AG10803 (cell line): Measurements from ENCODE around the gene C6orf118.

Experiments used
- DNase-seq: peaks from one replicate; pipeline ENCODE4 v3.0.0; 2010; ENCODE audit warnings: low read depth
- H3K4me3 ChIP-seq: 2 replicates; pipeline ENCODE4 v1.5.1; 2011; ENCODE audit warnings: mild to moderate bottlenecking, low read length, control low read depth
- CTCF ChIP-seq: conservative IDR thresholded peaks from 2 replicates; pipeline ENCODE4 v1.5.1; 2011; ENCODE audit warnings: mild to moderate bottlenecking, low read length, control low read depth, inconsistent platforms

Gene C6orf118

GRCh38 chr6:165306955-165307354 lies 2.5 kb downstream of the C6orf118 start:
- H3K4me3 ChIP-seq, result no peak overlapping the region
- no peak for TF ChIP-seq CTCF
- DNase-seq, result no peak

- H3K4me3 ChIP-seq, result no peak overlapping the region
- no peak for TF ChIP-seq CTCF
- DNase-seq, result no peak
Observed at GRCh38 chr6:165301372-165302246, 7.8 kb downstream of the C6orf118 start.

GRCh38 chr6:165300422-165300936 lies 8.9 kb downstream of the C6orf118 start:
- DNase-seq, result no peak
- no peak for TF ChIP-seq CTCF
- H3K4me3 ChIP-seq, result no peak overlapping the region

GRCh38 chr6:165298875-165299274 lies 10.5 kb downstream of the C6orf118 start:
- no peak for TF ChIP-seq CTCF
- DNase-seq, result no peak
- H3K4me3 ChIP-seq, result no peak overlapping the region

- H3K4me3 ChIP-seq, result no peak overlapping the region
- no peak for TF ChIP-seq CTCF
- DNase-seq, result no peak
Observed at GRCh38 chr6:165298402-165298801, 11.0 kb downstream of the C6orf118 start.

GRCh38 chr6:165292657-165293056 lies 16.7 kb downstream of the C6orf118 start:
- no peak for TF ChIP-seq CTCF
- no peak overlapping the region for H3K4me3 ChIP-seq
- DNase-seq, result no peak

- DNase-seq, result no peak
- TF ChIP-seq CTCF, result no peak
- H3K4me3 ChIP-seq, result no peak overlapping the region
Observed at GRCh38 chr6:165274611-165275010, 34.8 kb downstream of the C6orf118 start.
